Breast epithelium (tissue), 3 donors: ENCODE measurements around the gene CABLES2.

ENCODE experiments used
- CTCF ChIP-seq, 3 donors: fragments of 450-650 bp; IDR thresholded peaks; one replicate each; pipeline ENCODE4 v1.5.1; 2016 to 2017; ENCODE audit warnings: antibody characterized with exemption in 3 of 3, mild to moderate bottlenecking in 3 of 3, moderate library complexity in 3 of 3
- POLR2A ChIP-seq: fragments of 450-650 bp; IDR thresholded peaks from one replicate; pipeline ENCODE4 v1.6.1; 2016; ENCODE audit warnings: antibody characterized with exemption, mild to moderate bottlenecking, moderate library complexity
- POLR2AphosphoS5 ChIP-seq, 3 donors: sonication (generic); formaldehyde crosslinking; IDR thresholded peaks; one replicate each; pipeline ENCODE4 v1.6.1; 2017; ENCODE audit warnings: antibody characterized with exemption in 3 of 3

GRCh38 chr20:62381202-62381797 lies 25.8 kb downstream of the CABLES2 start:
- TF ChIP-seq CTCF (IDR thresholded peaks at IDR 0.05) (no peak), POLR2A (no peak), POLR2AphosphoS5 (IDR thresholded peaks at IDR 0.05) (no peak)
